AG04449 (cell line): Measurements from ENCODE around the gene KRTAP10-3.

Source experiments
- CTCF ChIA-PET: fragments of 350-600 bp; formaldehyde crosslinking; extraction: SDS; loops from one replicate; lab custom pipeline; 2021; ENCODE audit warnings: antibody characterized with exemption; lab: Yijun Ruan, JAX
- POLR2A ChIA-PET: fragments of 400-600, 350-600 bp; formaldehyde crosslinking; extraction: SDS; loops from one replicate; lab custom pipeline; 2020; ENCODE audit warnings: antibody characterized with exemption, inconsistent platforms; lab: Yijun Ruan, JAX
- DNase-seq: peaks from one replicate; pipeline ENCODE4 v3.0.0-alpha.2; 2010; ENCODE audit warnings: low read depth, low spot score
- H3K4me3 ChIP-seq: 2 replicates; pipeline ENCODE4 v1.5.1; 2011; ENCODE audit warnings: low read depth, mild to moderate bottlenecking, control low read depth, low read length
- CTCF ChIP-seq: IDR thresholded peaks from one replicate; pipeline ENCODE4 v1.5.1; 2011; ENCODE audit warnings: mild to moderate bottlenecking, moderate library complexity, low read length, control low read depth, inconsistent platforms; ENCODE audit not compliant: insufficient read depth; ENCODE audit errors: missing control alignments

KRTAP10-3 gene

DNA sequence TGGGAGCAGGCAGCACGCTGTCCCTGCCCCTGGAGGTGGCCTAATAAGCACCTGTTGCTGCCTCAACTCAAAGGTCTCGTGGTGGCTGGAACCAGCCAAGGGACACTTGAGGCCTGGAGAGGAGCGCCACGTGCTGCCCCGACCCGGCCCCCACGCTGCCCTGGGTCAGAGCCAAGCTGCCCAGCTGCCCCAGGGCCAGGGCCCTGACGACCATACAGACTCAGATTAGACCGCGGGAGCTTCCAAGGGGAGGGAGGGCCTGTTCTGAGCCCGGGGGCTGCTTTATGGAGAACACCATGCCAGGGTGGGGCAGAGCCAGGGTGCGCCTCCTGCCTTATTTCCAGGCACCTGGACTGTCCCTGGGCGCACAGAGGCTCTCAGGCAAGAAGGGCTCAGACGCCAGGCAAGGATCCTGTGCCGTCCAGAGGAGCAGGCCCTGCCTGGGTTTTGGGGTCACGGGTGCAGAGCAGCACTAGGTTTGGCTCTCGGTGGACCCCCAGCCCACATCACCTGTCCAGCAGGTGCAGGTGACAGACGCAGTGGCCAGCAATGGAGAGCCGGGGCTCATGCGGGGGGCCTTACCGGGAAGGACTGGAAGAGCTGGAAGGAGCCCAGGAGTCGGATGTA lies 37.2 kb downstream of the KRTAP10-3 start:
- POLR2A ChIA-PET = no interaction called here
- no peak overlapping the region for H3K4me3 ChIP-seq
- TF ChIP-seq CTCF = no peak
- CTCF ChIA-PET = no interaction called here
- DNase-seq = no peak

DNA sequence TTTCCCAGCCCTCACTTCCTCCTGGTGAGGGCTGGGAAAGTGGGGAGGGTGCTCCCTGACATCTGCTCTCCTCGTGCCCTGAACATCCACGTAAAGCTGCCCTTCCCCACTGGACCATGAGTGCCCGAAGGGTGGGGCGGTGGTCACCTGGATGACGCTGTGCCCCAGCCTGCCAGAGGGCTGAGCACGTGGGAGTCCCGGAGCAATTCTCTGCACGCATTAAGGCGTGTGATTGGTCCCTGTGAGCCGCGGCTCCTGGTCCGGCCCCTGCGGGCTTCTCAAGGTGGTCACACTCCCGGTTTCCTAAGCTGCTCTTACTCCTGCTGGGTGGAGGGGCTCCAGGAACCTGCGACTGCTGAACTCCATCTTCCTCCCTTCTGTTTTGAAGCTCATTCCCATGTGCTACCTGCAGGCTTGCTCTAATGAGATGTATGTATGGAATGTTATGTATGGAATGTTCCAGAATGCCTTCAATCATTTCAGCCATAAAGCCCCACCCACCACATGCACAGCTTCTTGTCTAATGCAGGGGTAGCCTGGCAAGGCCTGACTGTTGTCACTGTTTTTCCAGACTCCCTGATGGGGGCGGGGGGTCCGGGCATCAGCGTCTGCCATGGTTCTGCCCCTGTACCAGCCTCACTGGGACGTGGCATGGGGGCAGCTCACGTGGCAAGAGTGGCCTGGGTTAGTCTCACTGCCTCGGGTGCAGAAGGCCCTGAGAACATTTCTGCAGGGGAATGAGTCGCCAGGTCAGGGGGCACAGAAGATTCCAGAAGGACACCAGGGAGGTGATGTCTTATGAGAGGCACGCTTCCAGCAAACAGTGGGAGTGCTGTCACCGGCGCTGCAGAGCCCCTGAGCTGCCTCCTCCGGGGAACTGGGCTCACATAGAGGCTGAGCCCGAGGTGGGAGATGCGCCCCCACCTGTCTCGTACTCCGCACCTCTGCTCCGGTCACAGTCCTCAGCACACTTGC lies 38.0 kb downstream of the KRTAP10-3 start:
- no peak for TF ChIP-seq CTCF
- POLR2A ChIA-PET = no interaction called here
- H3K4me3 ChIP-seq = no peak overlapping the region
- CTCF ChIA-PET = interaction anchor here (1.9 kb wide), 1 partner anchor 10 kb away, joined by 9 read pairs; no protein-coding TSS in a partner anchor
- DNase-seq = no peak

DNA sequence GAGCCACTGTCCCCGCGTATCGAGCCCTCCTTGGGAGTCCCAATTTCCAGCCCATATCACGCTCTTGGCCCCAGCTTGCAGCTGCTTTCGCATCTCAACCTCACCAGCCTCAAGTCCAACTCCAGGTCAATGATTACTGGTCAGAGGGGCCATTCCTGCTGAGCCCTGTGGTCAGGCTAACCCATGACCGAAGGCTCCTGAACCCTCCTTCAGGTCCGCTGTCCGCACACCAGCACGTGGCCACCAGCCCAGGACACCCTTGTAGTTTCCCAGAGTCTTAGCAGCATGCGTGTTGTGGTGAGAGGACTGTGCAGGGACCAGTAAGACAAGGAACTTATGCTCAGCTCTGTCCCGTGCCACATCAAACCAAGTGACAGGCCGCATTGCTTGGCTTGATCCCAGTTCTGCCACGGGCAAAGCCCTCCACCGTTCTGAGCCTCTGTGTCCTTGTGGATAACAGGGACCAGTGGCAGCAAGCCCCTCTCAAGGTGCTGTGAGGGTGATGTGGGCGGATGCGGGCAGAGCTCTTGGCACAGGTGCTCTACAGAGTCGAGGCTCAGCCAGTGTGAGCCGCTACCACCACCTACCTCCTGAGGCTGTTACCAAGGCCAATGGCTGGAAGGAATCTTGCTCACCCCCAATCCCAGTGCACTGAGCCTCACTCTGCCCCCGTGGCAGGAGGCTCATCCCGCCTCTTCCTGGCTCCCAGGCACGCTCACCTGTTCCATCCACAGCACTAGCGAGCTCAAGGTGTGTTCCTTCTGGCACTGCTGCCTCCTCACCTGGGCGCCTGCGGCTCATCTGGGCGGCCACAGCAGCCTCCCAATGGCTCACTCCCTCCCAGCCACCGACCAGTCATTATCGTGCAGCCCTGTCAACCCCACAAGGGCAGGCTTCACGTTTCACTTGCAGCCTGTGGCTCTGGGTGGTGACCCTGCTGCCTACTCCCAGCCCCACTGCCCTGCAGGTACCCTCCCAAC lies 39.0 kb downstream of the KRTAP10-3 start:
- no peak for TF ChIP-seq CTCF
- ChIA-PET POLR2A (no interaction called here), CTCF (interaction anchor here (1.9 kb wide), 1 partner anchor 9 kb away, joined by 9 read pairs; no protein-coding TSS in a partner anchor)
- no peak overlapping the region for H3K4me3 ChIP-seq
- no peak for DNase-seq

GRCh38 chr21:44518686-44519085 lies 39.9 kb downstream of the KRTAP10-3 start:
- no peak for TF ChIP-seq CTCF
- no peak overlapping the region for H3K4me3 ChIP-seq
- no peak for DNase-seq
- ChIA-PET POLR2A (no interaction called here), CTCF (interaction anchor here (1.0 kb wide), 1 partner anchor 39 kb away, joined by 3 read pairs; no protein-coding TSS in a partner anchor)

GRCh38 chr21:44517175-44517899 lies 41.3 kb downstream of the KRTAP10-3 start:
- POLR2A ChIA-PET = no interaction called here
- TF ChIP-seq CTCF = no peak
- H3K4me3 ChIP-seq = no peak overlapping the region
- CTCF ChIA-PET = interaction anchor here (1.0 kb wide), 1 partner anchor 37 kb away, joined by 3 read pairs; no protein-coding TSS in a partner anchor
- DNase-seq = no peak
